ENCODE results near the gene AP2B1.

DNA sequence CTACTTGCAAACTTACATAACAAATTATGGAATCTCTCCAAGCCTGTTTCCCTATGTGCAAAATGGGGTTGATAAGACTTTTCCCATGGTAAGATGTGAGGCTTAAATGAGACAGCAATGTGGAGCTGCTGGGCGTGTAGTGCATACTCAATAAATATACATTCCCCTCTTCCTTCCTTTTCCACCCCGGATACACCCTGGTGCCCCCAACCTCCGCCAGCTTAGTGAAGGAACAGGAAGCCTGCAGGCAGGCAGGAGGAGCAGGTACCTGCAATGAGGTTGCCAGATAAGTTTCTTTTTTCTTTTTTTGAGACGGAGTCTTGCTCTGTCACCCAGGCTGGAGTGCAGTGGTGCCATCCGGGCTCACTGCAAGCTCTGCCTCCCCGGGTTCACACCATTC, 188.5 kb downstream of the AP2B1 start:
- TF ChIP-seq, protein P1, sequence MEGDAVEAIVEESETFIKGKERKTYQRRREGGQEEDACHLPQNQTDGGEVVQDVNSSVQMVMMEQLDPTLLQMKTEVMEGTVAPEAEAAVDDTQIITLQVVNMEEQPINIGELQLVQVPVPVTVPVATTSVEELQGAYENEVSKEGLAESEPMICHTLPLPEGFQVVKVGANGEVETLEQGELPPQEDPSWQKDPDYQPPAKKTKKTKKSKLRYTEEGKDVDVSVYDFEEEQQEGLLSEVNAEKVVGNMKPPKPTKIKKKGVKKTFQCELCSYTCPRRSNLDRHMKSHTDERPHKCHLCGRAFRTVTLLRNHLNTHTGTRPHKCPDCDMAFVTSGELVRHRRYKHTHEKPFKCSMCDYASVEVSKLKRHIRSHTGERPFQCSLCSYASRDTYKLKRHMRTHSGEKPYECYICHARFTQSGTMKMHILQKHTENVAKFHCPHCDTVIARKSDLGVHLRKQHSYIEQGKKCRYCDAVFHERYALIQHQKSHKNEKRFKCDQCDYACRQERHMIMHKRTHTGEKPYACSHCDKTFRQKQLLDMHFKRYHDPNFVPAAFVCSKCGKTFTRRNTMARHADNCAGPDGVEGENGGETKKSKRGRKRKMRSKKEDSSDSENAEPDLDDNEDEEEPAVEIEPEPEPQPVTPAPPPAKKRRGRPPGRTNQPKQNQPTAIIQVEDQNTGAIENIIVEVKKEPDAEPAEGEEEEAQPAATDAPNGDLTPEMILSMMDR (IDR thresholded peaks at IDR 0.05; ENCODE audit: low read depth, low read length): no peak
- TF ChIP-seq EZH2phosphoT487 (IDR thresholded peaks at IDR 0.05; ENCODE audit: low read depth): no peak

Data from OCI-LY3 (cell line).